AG04450 (cell line): ENCODE data around the gene CDH4. TPM values are rescaled to one million over a fixed set of nuclear protein-coding genes. Genes with fewer than 3 reads are reported as not detected.

ENCODE experiments used
- CTCF ChIA-PET: fragments of 300-600, 350-600 bp; formaldehyde crosslinking; extraction: SDS; loops from one replicate; lab custom pipeline; 2022; ENCODE audit warnings: antibody characterized with exemption, inconsistent platforms; lab: Charles Lee
- POLR2A ChIA-PET: fragments of 350-600 bp; formaldehyde crosslinking; extraction: SDS; loops from one replicate; lab custom pipeline; 2021; ENCODE audit warnings: antibody characterized with exemption, inconsistent platforms; lab: Yijun Ruan, JAX
- DNase-seq: peaks from one replicate; pipeline ENCODE4 v3.0.0-alpha.2; 2011; ENCODE audit warnings: low read depth, low spot score
- H3K27ac ChIP-seq: one replicate; pipeline ENCODE4 v1.5.1; 2012; ENCODE audit warnings: low read depth, low read length, control low read depth
- H3K27me3 ChIP-seq: one replicate; pipeline ENCODE4 v1.6.0; 2012; ENCODE audit warnings: low read length; ENCODE audit not compliant: control insufficient read depth, insufficient read depth
- H3K4me3 ChIP-seq: 2 replicates; pipeline ENCODE4 v1.5.1; 2011; ENCODE audit warnings: mild to moderate bottlenecking, low read depth, low read length, control low read depth
- H3K9me3 ChIP-seq: 2 replicates; pipeline ENCODE4 v1.5.1; 2012; ENCODE audit warnings: low read length; ENCODE audit not compliant: control insufficient read depth, insufficient read depth
- CTCF ChIP-seq: IDR thresholded peaks from 2 replicates; pipeline ENCODE4 v1.5.1; 2011; ENCODE audit warnings: low read depth, low read length, control low read depth, inconsistent platforms
- polyA plus RNA-seq: library from polyadenylated mRNA; depleted of rRNA; stranded (reverse); fragments of >200 nt; gene quantifications from 2 replicates; pipeline ENCODE4 v1.2.3, GENCODE V29; 2011

CDH4 gene
- polyA plus RNA-seq, 1 experiment = 1.6 TPM

GRCh38 chr20:61788343-61788742, 536.3 kb downstream of the CDH4 start:
- ChIA-PET CTCF (no interaction called here), POLR2A (no interaction called here)
- H3K27ac ChIP-seq = no peak overlapping the region
- no peak overlapping the region for H3K4me3 ChIP-seq
- DNase-seq = no peak
- H3K9me3 ChIP-seq = no peaks in the 10 kb centered on the region; the same call in 1 of the 2 replicates
- no peak for TF ChIP-seq CTCF
- H3K27me3 ChIP-seq = peaks cover 5% of the 10 kb centered on the region

- POLR2A ChIA-PET = no interaction called here
- Histone ChIP-seq H3K27ac (no peak overlapping the region), H3K27me3 (peaks cover 3% of the 10 kb centered on the region), H3K4me3 (no peak overlapping the region), H3K9me3 (no peaks in the 10 kb centered on the region; the same call in 1 of the 2 replicates)
- no peak for TF ChIP-seq CTCF
- no peak for DNase-seq
- CTCF ChIA-PET = no interaction called here
These were observed 537.3 kb downstream of the CDH4 start for GRCh38 chr20:61789329-61789728.

DNA sequence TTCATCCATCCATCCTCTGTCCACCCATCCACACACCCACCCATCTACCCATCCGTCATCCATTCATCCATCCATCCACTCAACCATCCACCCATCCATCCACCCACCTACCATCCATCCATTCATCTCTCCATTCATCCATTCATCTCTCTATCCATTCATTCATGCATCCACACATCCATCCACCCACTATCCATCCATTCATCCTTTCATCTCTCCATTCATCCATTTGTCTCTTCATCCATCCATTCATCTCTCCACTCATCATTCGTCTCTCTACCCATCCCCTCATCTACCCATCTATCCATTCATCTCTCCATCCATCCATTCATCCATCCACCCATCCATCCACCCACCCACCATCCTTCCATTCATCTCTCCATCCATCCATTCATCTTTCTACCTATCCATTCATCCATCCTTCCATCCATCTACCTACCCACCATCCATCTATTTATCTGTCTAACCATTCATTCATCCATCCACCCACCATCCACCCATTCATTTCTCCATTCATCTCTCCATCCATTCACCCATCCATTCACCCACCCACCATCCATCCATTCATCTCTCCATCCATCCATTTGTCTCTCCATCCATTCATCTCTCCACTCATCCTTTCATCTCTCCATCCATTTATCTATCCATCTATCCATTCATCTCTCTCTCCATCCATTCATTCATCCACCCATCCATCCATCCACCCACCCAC, 538.2 kb downstream of the CDH4 start:
- no peak overlapping the region for H3K27ac ChIP-seq
- POLR2A ChIA-PET = no interaction called here
- CTCF ChIA-PET = no interaction called here
- peaks cover 3% of the 10 kb centered on the region for H3K27me3 ChIP-seq
- H3K9me3 ChIP-seq = no peaks in the 10 kb centered on the region; the same call in 1 of the 2 replicates
- no peak overlapping the region for H3K4me3 ChIP-seq
- no peak for TF ChIP-seq CTCF
- DNase-seq = no peak

- H3K9me3 ChIP-seq = no peaks in the 10 kb centered on the region; the same call in 1 of the 2 replicates
- ChIA-PET POLR2A (no interaction called here), CTCF (no interaction called here)
These were observed 539.9 kb downstream of the CDH4 start for GRCh38 chr20:61791995-61792394.

More at GRCh38 chr20:61791995-61792394, 539.9 kb downstream of the CDH4 start:
- H3K27me3 ChIP-seq = peaks cover 5% of the 10 kb centered on the region
- no peak overlapping the region for H3K4me3 ChIP-seq
- no peak for TF ChIP-seq CTCF
- no peak overlapping the region for H3K27ac ChIP-seq
- no peak for DNase-seq
